Erythroblast (primary cell): ENCODE measurements around the gene RGCC.

Source experiments
- GATA1 ChIP-seq: IDR thresholded peaks from 2 replicates; pipeline ENCODE4 v1.6.1; 2011; ENCODE audit warnings: low read depth, mild to moderate bottlenecking, control low read depth, low read length, moderate library complexity
- POLR2A ChIP-seq: IDR thresholded peaks from 2 replicates; pipeline ENCODE4 v1.6.1; 2011; ENCODE audit warnings: mild to moderate bottlenecking, low read length

GRCh38 chr13:41505209-41505835, 48.0 kb downstream of the RGCC start:
- TF ChIP-seq POLR2A = no peak
- TF ChIP-seq GATA1 = no peak
